Omental fat pad (tissue), 4 donors: ENCODE data around the gene LIN37. TPM values are rescaled to one million over a fixed set of nuclear protein-coding genes. Genes with fewer than 3 reads are reported as not detected.
"Not testable (repeated sequence)": the region's sequence is repeated elsewhere in the genome, so short reads cannot be mapped to it uniquely, and the experiment has no call there.

Source experiments
- ATAC-seq: fragments of 150-250 bp; one replicate; pipeline ENCODE4 v1.9.1; 2016; ENCODE audit warnings: mild to moderate bottlenecking, moderate library complexity; ENCODE audit not compliant: low FRiP score
- DNase-seq: peaks from one replicate; pipeline ENCODE4 v3.0.0-alpha.2; 2019; ENCODE audit warnings: low spot score
- total RNA-seq, 4 donors: library from RNA; depleted of rRNA; stranded (reverse); fragments of >200 nt; gene quantifications; one replicate each; pipeline ENCODE4 v1.1.0, GENCODE V29; 2016
- TF ChIP-seq, protein P1 (sequence below), 3 donors: fragments of 450-650 bp; IDR thresholded peaks; one replicate each; pipeline ENCODE4 v1.5.1; 2016 to 2017; ENCODE audit warnings: antibody characterized with exemption in 3 of 3, mild to moderate bottlenecking in 3 of 3, moderate library complexity in 2 of 3

The LIN37 gene
- total RNA-seq, 4 donors from 2014 or later: 11.3 to 18.3 (median 15.6) TPM

- TF ChIP-seq, protein P1, sequence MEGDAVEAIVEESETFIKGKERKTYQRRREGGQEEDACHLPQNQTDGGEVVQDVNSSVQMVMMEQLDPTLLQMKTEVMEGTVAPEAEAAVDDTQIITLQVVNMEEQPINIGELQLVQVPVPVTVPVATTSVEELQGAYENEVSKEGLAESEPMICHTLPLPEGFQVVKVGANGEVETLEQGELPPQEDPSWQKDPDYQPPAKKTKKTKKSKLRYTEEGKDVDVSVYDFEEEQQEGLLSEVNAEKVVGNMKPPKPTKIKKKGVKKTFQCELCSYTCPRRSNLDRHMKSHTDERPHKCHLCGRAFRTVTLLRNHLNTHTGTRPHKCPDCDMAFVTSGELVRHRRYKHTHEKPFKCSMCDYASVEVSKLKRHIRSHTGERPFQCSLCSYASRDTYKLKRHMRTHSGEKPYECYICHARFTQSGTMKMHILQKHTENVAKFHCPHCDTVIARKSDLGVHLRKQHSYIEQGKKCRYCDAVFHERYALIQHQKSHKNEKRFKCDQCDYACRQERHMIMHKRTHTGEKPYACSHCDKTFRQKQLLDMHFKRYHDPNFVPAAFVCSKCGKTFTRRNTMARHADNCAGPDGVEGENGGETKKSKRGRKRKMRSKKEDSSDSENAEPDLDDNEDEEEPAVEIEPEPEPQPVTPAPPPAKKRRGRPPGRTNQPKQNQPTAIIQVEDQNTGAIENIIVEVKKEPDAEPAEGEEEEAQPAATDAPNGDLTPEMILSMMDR (IDR thresholded peaks at IDR 0.05): no peak
- no peak for DNase-seq
- no peak for ATAC-seq
Observed at GRCh38 chr19:35720648-35721047, 27.7 kb upstream of the LIN37 start.

DNA sequence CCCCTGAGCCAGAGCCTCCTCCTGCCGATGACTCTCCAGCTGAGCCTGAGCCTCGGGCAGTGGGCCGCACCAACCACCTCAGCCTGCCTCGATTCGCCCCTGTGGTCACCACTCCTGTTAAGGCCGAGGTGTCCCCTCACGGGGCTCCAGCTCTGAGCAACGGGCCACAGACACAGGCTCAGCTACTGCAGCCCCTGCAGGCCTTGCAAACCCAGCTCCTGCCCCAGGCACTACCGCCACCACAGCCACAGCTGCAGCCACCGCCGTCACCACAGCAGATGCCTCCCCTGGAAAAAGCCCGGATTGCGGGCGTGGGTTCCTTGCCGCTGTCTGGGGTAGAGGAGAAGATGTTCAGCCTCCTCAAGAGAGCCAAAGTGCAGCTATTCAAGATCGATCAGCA lies 27.0 kb upstream of the LIN37 start:
- DNase-seq (no peak), ATAC-seq (no peak)
- TF ChIP-seq, protein P1 (IDR thresholded peaks at IDR 0.05): no peak

- DNase-seq: no peak
- no peak for ATAC-seq
- TF ChIP-seq, protein P1 (IDR thresholded peaks at IDR 0.05): no peak
Observed at GRCh38 chr19:35722461-35722860, 25.9 kb upstream of the LIN37 start.

GRCh38 chr19:35722897-35723296 lies 25.5 kb upstream of the LIN37 start:
- DNase-seq (no peak), ATAC-seq (no peak)
- TF ChIP-seq, protein P1 (IDR thresholded peaks at IDR 0.05): no peak

DNA sequence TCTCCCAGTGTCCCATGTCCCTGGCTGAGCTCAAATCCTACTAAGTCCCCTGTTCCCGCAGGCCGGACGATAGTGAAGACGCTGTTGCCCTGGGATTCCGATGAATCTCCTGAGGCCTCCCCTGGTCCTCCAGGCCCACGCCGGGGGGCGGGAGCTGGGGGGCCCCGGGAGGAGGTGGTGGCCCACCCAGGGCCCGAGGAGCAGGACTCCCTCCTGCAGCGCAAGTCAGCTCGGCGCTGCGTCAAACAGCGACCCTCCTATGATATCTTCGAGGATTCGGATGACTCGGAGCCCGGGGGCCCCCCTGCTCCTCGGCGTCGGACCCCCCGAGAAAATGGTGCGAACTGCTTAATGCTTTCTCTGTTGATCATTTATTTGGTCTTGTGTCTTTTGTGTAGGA lies 24.7 kb upstream of the LIN37 start:
- DNase-seq: no peak
- no peak for ATAC-seq
- TF ChIP-seq, protein P1 (IDR thresholded peaks at IDR 0.05): no peak

GRCh38 chr19:35724132-35724531 lies 24.2 kb upstream of the LIN37 start:
- not testable (repeated sequence) for DNase-seq, ATAC-seq

- DNase-seq (no peak), ATAC-seq (no peak)
- TF ChIP-seq, protein P1 (IDR thresholded peaks at IDR 0.05): no peak
Observed at GRCh38 chr19:35724560-35724959, 23.8 kb upstream of the LIN37 start.
